Epithelial cell of esophagus (primary cell): ENCODE data around the gene SAMD10.
"Not testable (repeated sequence)": the region's sequence is repeated elsewhere in the genome, so short reads cannot be mapped to it uniquely, and the experiment has no call there.

ENCODE experiments used
- DNase-seq: peaks from one replicate; pipeline ENCODE4 v3.0.0; 2010; ENCODE audit warnings: low read depth
- H3K4me3 ChIP-seq: 2 replicates; pipeline ENCODE4 v1.5.1; 2011; ENCODE audit warnings: mild to moderate bottlenecking, low read length, control low read depth
- TF ChIP-seq, protein P1 (sequence below): IDR thresholded peaks from 2 replicates; pipeline ENCODE4 v1.5.1; 2011; ENCODE audit warnings: low read depth, mild to moderate bottlenecking, low read length, control low read depth, inconsistent platforms; ENCODE audit not compliant: insufficient read depth; ENCODE audit errors: missing control alignments

The SAMD10 gene

DNA sequence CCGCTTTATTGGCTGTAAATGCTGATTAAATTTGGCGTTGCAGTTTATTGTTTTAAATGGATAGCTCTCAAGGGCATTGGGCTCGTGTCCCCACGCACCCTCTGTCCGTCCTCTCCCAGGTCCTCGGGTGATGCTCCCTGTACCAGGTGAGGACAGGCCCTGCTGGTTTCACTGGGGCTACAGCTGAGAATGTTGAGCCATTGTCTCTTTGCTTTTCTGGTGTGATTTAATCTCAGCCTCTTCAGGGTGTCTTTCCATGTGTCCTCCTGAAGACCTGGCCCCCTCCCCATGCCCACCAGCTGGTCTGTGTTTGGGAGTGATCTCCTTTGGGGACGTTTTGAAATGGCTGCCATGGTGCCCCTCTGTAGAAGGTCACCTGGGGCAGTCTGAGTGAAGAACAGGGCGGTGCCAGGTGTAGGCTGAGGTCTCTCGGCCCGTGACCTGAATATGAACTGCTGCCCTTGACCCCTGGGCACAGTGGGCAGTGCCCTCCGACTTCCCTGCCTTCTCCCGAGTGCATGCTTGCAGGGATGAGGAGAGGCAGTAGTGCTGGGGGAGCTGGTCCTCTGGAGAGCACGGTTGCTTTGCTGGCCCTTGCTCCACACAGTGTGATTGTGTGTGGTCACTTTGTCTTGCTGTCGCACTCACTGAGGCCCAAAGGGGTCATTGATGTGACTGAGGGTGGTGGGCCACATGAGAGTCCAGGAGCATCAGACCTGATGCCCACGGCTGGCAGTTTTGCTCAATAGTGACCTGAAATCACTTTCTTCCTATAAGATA is 44.1 kb upstream of the SAMD10 start:
- TF ChIP-seq, protein P1, sequence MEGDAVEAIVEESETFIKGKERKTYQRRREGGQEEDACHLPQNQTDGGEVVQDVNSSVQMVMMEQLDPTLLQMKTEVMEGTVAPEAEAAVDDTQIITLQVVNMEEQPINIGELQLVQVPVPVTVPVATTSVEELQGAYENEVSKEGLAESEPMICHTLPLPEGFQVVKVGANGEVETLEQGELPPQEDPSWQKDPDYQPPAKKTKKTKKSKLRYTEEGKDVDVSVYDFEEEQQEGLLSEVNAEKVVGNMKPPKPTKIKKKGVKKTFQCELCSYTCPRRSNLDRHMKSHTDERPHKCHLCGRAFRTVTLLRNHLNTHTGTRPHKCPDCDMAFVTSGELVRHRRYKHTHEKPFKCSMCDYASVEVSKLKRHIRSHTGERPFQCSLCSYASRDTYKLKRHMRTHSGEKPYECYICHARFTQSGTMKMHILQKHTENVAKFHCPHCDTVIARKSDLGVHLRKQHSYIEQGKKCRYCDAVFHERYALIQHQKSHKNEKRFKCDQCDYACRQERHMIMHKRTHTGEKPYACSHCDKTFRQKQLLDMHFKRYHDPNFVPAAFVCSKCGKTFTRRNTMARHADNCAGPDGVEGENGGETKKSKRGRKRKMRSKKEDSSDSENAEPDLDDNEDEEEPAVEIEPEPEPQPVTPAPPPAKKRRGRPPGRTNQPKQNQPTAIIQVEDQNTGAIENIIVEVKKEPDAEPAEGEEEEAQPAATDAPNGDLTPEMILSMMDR = no peak
- no peak overlapping the region for H3K4me3 ChIP-seq
- DNase-seq = no peak

DNA sequence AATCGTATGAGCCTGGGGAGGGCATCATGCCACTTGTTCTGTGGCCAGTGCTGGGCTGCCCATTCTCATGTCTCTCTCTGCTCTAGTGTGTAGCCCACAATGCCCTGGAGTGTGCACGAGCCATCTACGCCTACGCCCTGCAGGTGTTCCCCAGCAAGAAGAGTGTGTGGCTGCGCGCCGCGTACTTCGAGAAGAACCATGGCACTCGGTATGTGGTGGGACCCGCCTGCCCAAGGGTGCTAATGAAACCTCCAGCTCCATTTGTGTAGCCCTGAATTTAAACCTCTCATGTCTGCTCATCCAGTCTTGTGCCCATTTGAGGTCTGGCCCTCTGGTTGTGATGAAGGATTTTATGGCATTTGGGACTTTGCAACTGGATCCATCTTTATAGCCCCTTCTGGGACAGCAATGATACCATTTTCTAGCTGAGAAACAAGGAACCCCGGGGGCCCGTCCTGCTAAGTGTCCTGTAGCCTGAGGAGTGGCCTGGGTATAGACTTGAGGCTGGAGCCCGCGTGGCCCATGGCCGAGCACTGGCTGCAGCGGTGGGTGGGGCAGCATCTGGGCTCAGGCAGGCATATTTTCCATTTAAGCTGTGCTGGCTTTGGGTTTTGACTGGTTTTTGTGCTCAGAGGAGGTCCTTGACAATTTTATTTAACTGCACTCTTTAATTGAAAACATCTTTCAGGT is 43.4 kb upstream of the SAMD10 start:
- DNase-seq = no peak
- no peak overlapping the region for H3K4me3 ChIP-seq
- TF ChIP-seq, protein P1 = no peak

DNA sequence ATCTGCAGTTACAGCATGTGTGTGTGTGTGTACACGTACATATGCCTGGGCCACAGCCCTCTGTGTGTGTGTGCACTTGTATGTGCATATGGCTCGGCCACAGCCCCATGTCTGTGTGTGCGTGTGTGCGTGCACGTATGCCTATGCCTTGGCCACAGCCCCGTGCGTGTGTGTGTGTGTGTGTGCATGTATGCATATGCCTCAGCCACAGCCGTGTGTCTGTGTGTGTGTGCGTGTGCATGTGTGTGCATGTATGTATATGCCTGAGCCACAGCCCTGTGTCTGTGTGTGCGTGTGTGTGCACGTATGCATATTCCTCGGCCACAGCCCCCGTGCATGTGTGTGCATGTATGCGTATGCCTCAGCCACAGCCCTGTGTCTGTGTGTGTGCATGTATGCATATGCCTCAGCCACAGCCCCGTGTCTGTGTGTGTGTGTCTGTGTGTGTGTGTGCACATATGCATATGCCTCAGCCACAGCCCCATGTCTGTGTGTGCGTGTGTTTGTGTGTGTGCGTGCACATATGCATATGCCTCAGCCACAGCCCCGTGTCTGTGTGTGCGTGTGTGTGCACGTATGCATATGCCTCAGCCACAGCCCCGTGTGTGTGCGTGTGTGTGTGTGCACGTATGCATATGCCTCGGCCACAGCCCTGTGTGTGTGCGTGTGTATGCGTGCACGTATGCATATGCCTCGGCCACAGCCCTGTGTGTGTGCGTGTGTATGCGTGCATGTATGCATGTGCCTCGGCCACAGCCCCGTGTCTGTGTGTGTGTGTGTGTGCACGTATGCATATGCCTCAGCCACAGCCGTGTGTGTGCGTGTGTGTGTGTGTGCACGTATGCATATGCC is 41.9 kb upstream of the SAMD10 start:
- TF ChIP-seq, protein P1 = no peak
- H3K4me3 ChIP-seq = no peak overlapping the region
- DNase-seq = no peak

DNA sequence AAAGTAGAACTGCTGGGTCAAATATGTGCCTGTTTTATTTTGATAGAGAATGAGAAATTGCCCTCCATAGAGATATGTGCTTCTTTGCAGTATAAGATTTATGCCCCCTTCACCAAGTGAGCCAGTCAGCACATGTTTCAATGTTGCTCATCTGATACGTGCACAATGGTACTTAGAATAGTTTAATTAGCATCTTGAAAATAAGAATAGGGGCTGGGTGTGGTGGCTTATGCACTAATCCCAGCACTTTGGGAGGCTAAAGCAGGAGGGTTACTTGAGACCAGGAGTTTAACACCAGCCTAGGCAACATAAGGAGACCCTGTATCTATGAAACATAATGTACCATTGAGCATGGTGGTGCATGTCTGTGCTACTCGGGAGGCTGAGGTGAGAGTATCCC is 36.2 kb upstream of the SAMD10 start:
- TF ChIP-seq, protein P1 = no peak
- no peak for DNase-seq
- H3K4me3 ChIP-seq = no peak overlapping the region

DNA sequence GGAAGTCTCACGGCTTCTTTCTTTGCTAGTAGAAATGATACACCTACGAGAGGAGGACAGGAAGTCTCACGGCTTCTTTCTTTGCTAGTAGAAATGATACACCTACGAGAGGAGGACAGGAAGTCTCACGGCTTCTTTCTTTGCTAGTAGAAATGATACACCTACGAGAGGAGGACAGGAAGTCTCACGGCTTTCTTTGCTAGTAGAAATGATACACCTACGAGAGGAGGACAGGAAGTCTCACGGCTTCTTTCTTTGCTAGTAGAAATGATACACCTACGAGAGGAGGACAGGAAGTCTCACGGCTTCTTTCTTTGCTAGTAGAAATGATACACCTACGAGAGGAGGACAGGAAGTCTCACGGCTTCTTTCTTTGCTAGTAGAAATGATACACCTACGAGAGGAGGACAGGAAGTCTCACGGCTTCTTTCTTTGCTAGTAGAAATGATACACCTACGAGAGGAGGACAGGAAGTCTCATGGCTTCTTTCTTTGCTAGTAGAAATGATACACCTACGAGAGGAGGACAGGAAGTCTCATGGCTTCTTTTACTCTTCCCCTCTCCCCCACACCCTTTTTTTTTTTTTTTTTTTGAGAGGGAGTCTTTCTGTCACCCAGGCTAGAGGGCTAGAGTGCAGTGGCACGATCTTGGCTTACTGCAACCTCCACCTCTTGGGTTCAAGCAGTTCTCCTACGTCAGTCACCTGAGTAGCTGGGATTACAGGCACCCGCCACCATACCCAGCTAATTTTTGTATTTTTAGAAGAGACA is 33.1 kb upstream of the SAMD10 start:
- not testable (repeated sequence) for H3K4me3 ChIP-seq, DNase-seq

GRCh38 chr20:64011366-64011779 is 31.9 kb upstream of the SAMD10 start:
- H3K4me3 ChIP-seq = no peak overlapping the region
- DNase-seq = no peak
- TF ChIP-seq, protein P1 = no peak
